AG04450 (cell line): Measurements from ENCODE around the gene NODAL. TPM values are rescaled to one million over a fixed set of nuclear protein-coding genes. Genes with fewer than 3 reads are reported as not detected.

Source experiments
- CTCF ChIA-PET: fragments of 300-600, 350-600 bp; formaldehyde crosslinking; extraction: SDS; loops from one replicate; lab custom pipeline; 2022; ENCODE audit warnings: antibody characterized with exemption, inconsistent platforms; lab: Charles Lee
- POLR2A ChIA-PET: fragments of 350-600 bp; formaldehyde crosslinking; extraction: SDS; loops from one replicate; lab custom pipeline; 2021; ENCODE audit warnings: antibody characterized with exemption, inconsistent platforms; lab: Yijun Ruan, JAX
- DNase-seq: peaks from one replicate; pipeline ENCODE4 v3.0.0-alpha.2; 2011; ENCODE audit warnings: low read depth, low spot score
- H3K27ac ChIP-seq: one replicate; pipeline ENCODE4 v1.5.1; 2012; ENCODE audit warnings: low read depth, low read length, control low read depth
- H3K27me3 ChIP-seq: one replicate; pipeline ENCODE4 v1.6.0; 2012; ENCODE audit warnings: low read length; ENCODE audit not compliant: control insufficient read depth, insufficient read depth
- H3K4me3 ChIP-seq: 2 replicates; pipeline ENCODE4 v1.5.1; 2011; ENCODE audit warnings: mild to moderate bottlenecking, low read depth, low read length, control low read depth
- H3K9me3 ChIP-seq: 2 replicates; pipeline ENCODE4 v1.5.1; 2012; ENCODE audit warnings: low read length; ENCODE audit not compliant: control insufficient read depth, insufficient read depth
- CTCF ChIP-seq: IDR thresholded peaks from 2 replicates; pipeline ENCODE4 v1.5.1; 2011; ENCODE audit warnings: low read depth, low read length, control low read depth, inconsistent platforms
- polyA plus RNA-seq: library from polyadenylated mRNA; depleted of rRNA; stranded (reverse); fragments of >200 nt; gene quantifications from 2 replicates; pipeline ENCODE4 v1.2.3, GENCODE V29; 2011

Gene NODAL
- polyA plus RNA-seq, 1 experiment = not detected

- ChIA-PET CTCF (interaction anchor here (1.7 kb wide), 1 partner anchor 17 kb away, joined by 4 read pairs; no protein-coding TSS in a partner anchor), POLR2A (no interaction called here)
- Histone ChIP-seq H3K27ac (no peak within 1 kb of the TSS), H3K9me3 (no peaks in the 10 kb centered on the region), H3K4me3 (peak within 1 kb of the TSS; percentile 56), H3K27me3 (peaks cover 70% of the 10 kb centered on the region)
- 0 out of 2 replicates have a peak, but pooled peaks have one; percentile 8 for TF ChIP-seq CTCF
- no peak for DNase-seq
Observed at GRCh38 chr10:70478191-70479164, 37.0 kb upstream of the NODAL start, which contains the start of gene PALD1. Gene PALD1, plus strand, starts transcription at chr10:70478767. Its CDS starts 47,185 bp downstream, at chr10:70525952.

- no peak overlapping the region for H3K27ac ChIP-seq
- CTCF ChIA-PET = interaction anchor here (1.2 to 1.7 kb wide), 2 partner anchors 16 to 256 kb away, joined by 3 to 4 read pairs; no protein-coding TSS in a partner anchor
- peaks cover 66% of the 10 kb centered on the region for H3K27me3 ChIP-seq
- TF ChIP-seq CTCF = no peak
- H3K9me3 ChIP-seq = no peaks in the 10 kb centered on the region
- peak overlapping the region; percentile 56 for H3K4me3 ChIP-seq
- DNase-seq = no peak
- POLR2A ChIA-PET = no interaction called here
Observed at GRCh38 chr10:70477661-70478162, 36.2 kb upstream of the NODAL start.

DNA sequence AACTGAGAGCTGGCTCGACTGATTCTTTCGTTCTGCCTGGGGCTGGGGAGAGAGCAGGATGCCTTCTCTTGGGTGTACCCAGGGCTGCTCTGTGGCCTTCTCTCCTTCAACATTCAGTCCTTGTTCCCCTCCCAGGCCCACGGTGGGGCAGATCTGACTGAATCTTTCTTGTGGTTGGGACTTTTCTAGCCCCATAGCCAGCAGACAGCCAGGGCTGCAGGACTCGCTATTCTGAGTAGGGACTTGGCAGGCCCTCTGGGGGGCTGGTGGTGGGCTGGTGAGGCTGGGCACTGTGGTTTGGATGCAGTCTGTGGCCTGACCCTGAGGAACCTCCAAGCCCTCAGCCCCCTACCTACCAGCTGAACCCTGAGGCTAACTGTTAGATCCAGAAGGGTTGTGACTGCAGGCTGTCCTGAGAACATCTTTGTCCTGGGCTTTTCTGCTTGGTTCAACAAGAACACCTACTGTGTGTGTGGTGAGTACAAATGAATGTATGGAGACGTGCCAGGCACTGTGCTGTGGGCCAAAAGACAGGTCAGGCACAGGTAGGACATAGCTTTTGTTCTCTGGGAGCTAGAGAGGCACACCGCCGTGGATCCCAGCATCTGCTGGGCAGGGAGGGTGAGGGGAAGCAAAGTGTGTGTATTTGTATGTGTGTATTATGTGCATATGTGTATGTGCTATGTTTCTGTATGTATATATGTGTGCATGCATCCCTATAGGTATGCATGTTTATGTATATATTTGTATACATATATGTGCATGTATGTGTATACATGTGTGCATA is 35.0 kb upstream of the NODAL start:
- TF ChIP-seq CTCF = no peak
- no peak for DNase-seq
- H3K9me3 ChIP-seq = no peaks in the 10 kb centered on the region
- ChIA-PET CTCF (interaction anchor here (0.6 to 1.2 kb wide), 2 partner anchors 255 to 283 kb away, joined by 3 to 4 read pairs; no protein-coding TSS in a partner anchor), POLR2A (no interaction called here)
- H3K27me3 ChIP-seq = peaks cover 71% of the 10 kb centered on the region
- no peak overlapping the region for H3K27ac ChIP-seq
- no peak overlapping the region for H3K4me3 ChIP-seq

DNA sequence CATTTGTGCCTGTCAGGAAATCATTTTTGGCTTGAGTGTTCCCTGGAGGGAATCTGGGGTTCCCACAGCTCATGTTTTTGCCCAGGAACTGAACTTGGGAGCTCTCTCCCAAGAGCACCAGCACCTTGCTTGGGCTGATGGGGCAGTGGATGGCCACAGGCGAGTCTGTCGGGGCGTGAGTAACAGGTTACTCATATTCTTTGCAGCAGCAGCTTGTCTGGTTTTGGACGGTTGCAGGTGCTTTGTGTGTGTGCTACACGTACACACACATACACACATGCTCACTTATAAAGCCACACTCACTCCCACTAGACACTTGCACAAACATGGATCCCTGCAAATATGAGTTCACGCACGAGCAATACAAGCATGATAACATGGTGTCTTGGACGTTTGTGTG is 34.2 kb upstream of the NODAL start:
- peaks cover 68% of the 10 kb centered on the region for H3K27me3 ChIP-seq

More for the DNA sequence above, 34.2 kb upstream of the NODAL start:
- CTCF ChIA-PET = no interaction called here
- H3K27ac ChIP-seq = no peak overlapping the region
- H3K9me3 ChIP-seq = no peaks in the 10 kb centered on the region
- no peak for TF ChIP-seq CTCF
- H3K4me3 ChIP-seq = no peak overlapping the region
- POLR2A ChIA-PET = no interaction called here
- no peak for DNase-seq
